ENCODE results near the gene VGF. TPM values are rescaled to one million over a fixed set of nuclear protein-coding genes. Genes with fewer than 3 reads are reported as not detected.

VGF gene
- total RNA-seq, 1 donor from 2014 or later: 0.65 TPM

- Histone ChIP-seq H3K9ac (no peak overlapping the region), H2AFZ (replicated peaks) (no peak overlapping the region), H3K27me3 (peaks cover 52% of the 10 kb centered on the region), H3K4me2 (no peak overlapping the region), H3K27ac (no peak overlapping the region), H3K4me1 (peaks cover 26% of the 10 kb centered on the region), H3K9me3 (ENCODE audit: low read depth) (no peaks in the 10 kb centered on the region), H3K4me3 (no peak overlapping the region), H3K36me3 (no peaks in the 10 kb centered on the region), H3F3A (ENCODE audit: low read depth) (peaks cover 37% of the 10 kb centered on the region), H3K79me2 (ENCODE audit: low read depth) (no peaks in the 10 kb centered on the region), H4K20me1 (ENCODE audit: low read depth) (peaks cover 42% of the 10 kb centered on the region)
- no peak for TF ChIP-seq EZH2 (IDR thresholded peaks at IDR 0.05)
- no peak for TF ChIP-seq EZH2phosphoT487 (IDR thresholded peaks at IDR 0.05)
- no peak overlapping the region for H3K4me3 Mint-ChIP-seq
- H3K4me1 Mint-ChIP-seq: peaks cover 31% of the 10 kb centered on the region
- H3K36me3 Mint-ChIP-seq: peaks cover 12% of the 10 kb centered on the region
- H3K27ac Mint-ChIP-seq: no peak overlapping the region
- H3K9me3 Mint-ChIP-seq: no peaks in the 10 kb centered on the region
- H3K27me3 Mint-ChIP-seq (ENCODE audit: insufficient read depth, low read depth): peaks cover 26% of the 10 kb centered on the region
- DNase-seq (ENCODE audit: low spot score): no peak
These were observed 4.5 kb downstream of the VGF start for GRCh38 chr7:101160910-101161309.

GRCh38 chr7:101159696-101160674 lies 5.4 kb downstream of the VGF start:
- Mint-ChIP-seq H3K27me3 (ENCODE audit: insufficient read depth, low read depth) (peaks cover 20% of the 10 kb centered on the region), H3K27ac (no peak overlapping the region), H3K9me3 (no peaks in the 10 kb centered on the region), H3K36me3 (peaks cover 12% of the 10 kb centered on the region), H3K4me1 (peaks cover 31% of the 10 kb centered on the region), H3K4me3 (no peak overlapping the region)
- H3K36me3 ChIP-seq: no peaks in the 10 kb centered on the region
- H3K4me2 ChIP-seq: no peak overlapping the region
- H2AFZ ChIP-seq (replicated peaks): no peak overlapping the region
- H3K9ac ChIP-seq: no peak overlapping the region
- H3K9me3 ChIP-seq (ENCODE audit: low read depth): no peaks in the 10 kb centered on the region
- peaks cover 8% of the 10 kb centered on the region for H3K79me2 ChIP-seq (ENCODE audit: low read depth)
- peaks cover 34% of the 10 kb centered on the region for H3F3A ChIP-seq (ENCODE audit: low read depth)
- H3K4me3 ChIP-seq: no peak overlapping the region
- peaks cover 30% of the 10 kb centered on the region for H3K4me1 ChIP-seq
- no peak overlapping the region for H3K27ac ChIP-seq
- peaks cover 35% of the 10 kb centered on the region for H4K20me1 ChIP-seq (ENCODE audit: low read depth)
- TF ChIP-seq EZH2phosphoT487 (IDR thresholded peaks at IDR 0.05) (no peak), EZH2 (IDR thresholded peaks at IDR 0.05) (no peak)
- TF ChIP-seq, protein P1, sequence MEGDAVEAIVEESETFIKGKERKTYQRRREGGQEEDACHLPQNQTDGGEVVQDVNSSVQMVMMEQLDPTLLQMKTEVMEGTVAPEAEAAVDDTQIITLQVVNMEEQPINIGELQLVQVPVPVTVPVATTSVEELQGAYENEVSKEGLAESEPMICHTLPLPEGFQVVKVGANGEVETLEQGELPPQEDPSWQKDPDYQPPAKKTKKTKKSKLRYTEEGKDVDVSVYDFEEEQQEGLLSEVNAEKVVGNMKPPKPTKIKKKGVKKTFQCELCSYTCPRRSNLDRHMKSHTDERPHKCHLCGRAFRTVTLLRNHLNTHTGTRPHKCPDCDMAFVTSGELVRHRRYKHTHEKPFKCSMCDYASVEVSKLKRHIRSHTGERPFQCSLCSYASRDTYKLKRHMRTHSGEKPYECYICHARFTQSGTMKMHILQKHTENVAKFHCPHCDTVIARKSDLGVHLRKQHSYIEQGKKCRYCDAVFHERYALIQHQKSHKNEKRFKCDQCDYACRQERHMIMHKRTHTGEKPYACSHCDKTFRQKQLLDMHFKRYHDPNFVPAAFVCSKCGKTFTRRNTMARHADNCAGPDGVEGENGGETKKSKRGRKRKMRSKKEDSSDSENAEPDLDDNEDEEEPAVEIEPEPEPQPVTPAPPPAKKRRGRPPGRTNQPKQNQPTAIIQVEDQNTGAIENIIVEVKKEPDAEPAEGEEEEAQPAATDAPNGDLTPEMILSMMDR (IDR thresholded peaks at IDR 0.05): no peak
- peaks cover 43% of the 10 kb centered on the region for H3K27me3 ChIP-seq
- DNase-seq (ENCODE audit: low spot score): no peak

DNA sequence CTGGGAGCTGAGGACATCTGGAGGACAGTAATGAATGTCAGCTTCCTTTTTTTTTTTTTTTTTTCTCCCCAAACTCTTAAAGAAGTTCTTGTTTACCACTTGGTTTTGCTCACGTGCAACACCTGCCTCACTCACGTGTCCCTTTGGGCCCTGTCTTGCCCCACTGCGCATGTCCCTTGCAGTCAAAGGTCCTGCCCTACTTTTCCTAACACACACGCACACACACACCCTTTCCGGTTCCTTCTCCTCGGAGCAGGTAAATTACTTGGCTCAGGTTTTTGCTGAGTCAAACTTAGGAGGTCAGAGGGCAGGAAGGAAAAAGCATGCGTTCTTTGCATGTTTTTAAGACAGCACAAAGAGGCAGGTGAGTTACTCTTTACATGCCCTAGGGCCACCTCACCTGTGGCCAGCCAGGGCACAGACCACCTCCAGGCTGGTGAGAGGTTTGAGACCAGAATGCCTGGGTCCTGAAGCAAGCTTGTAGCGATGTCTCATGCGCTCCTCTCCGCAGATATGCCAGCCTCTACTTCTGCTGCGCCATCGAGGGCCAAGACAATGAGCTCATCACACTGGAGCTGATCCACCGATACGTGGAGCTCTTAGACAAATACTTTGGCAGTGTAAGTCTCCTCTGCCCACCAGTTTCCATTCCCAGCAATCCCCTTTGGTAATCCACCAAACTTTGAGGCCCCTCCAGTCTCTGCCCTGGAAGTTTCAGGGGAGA lies 8.3 kb downstream of the VGF start:
- DNase-seq (ENCODE audit: low spot score): no peak
- Histone ChIP-seq H3K9ac (no peak overlapping the region), H3F3A (ENCODE audit: low read depth) (peaks cover 29% of the 10 kb centered on the region), H3K4me1 (peaks cover 8% of the 10 kb centered on the region), H3K79me2 (ENCODE audit: low read depth) (peaks cover 8% of the 10 kb centered on the region), H3K27ac (no peak overlapping the region), H4K20me1 (ENCODE audit: low read depth) (peaks cover 11% of the 10 kb centered on the region), H2AFZ (replicated peaks) (no peak overlapping the region), H3K36me3 (no peaks in the 10 kb centered on the region), H3K4me2 (no peak overlapping the region), H3K9me3 (ENCODE audit: low read depth) (no peaks in the 10 kb centered on the region), H3K4me3 (no peak overlapping the region), H3K27me3 (peaks cover 14% of the 10 kb centered on the region)
- Mint-ChIP-seq H3K4me3 (peak overlapping the region; percentile 43), H3K27me3 (ENCODE audit: insufficient read depth, low read depth) (peaks cover 14% of the 10 kb centered on the region), H3K27ac (no peak overlapping the region), H3K4me1 (peaks cover 32% of the 10 kb centered on the region), H3K36me3 (peaks cover 15% of the 10 kb centered on the region), H3K9me3 (peaks cover 3% of the 10 kb centered on the region)
- TF ChIP-seq, protein P1 (IDR thresholded peaks at IDR 0.05): no peak
- TF ChIP-seq EZH2 (IDR thresholded peaks at IDR 0.05) (no peak), EZH2phosphoT487 (IDR thresholded peaks at IDR 0.05) (no peak)

Data from neural progenitor cell (in vitro differentiated cells).